Right hindlimb (tissue), 1 donor: Measurements from ENCODE around the gene CHRNG.

Experiments
- DNase-seq: peaks from one replicate; pipeline ENCODE4 v3.0.0-alpha.2; 2018

The CHRNG gene

GRCh38 chr2:232580648-232580981 lies 41.1 kb downstream of the CHRNG start:
- DNase-seq: no peak

GRCh38 chr2:232581725-232582124 lies 42.2 kb downstream of the CHRNG start:
- no peak for DNase-seq

GRCh38 chr2:232584238-232584637 lies 44.7 kb downstream of the CHRNG start:
- DNase-seq: no peak

GRCh38 chr2:232586943-232587505 lies 47.5 kb downstream of the CHRNG start:
- DNase-seq: no peak

GRCh38 chr2:232587512-232587911 lies 48.0 kb downstream of the CHRNG start:
- DNase-seq: no peak

GRCh38 chr2:232588031-232588430 lies 48.5 kb downstream of the CHRNG start:
- DNase-seq: no peak

GRCh38 chr2:232588680-232589585 lies 49.4 kb downstream of the CHRNG start:
- DNase-seq: peak; percentile 76

GRCh38 chr2:232592772-232593395 lies 53.4 kb downstream of the CHRNG start:
- no peak for DNase-seq

GRCh38 chr2:232593982-232594381 lies 54.5 kb downstream of the CHRNG start:
- no peak for DNase-seq
